HL-60 (cell line): ENCODE results near the gene CHCHD10.

Experiments
- GABPA ChIP-seq: IDR thresholded peaks from 2 replicates; pipeline ENCODE4 v1.6.1; 2012; ENCODE audit warnings: low read depth
- POLR2AphosphoS5 ChIP-seq: IDR thresholded peaks from 2 replicates; pipeline ENCODE4 v1.6.1; 2012; ENCODE audit warnings: low read depth
- TF ChIP-seq, protein P1 (sequence below): IDR thresholded peaks from one replicate; pipeline ENCODE4 v1.5.1; 2011; ENCODE audit warnings: low read length, control low read depth, inconsistent platforms; ENCODE audit not compliant: insufficient read depth
- TF ChIP-seq, protein P2 (sequence below): IDR thresholded peaks from 2 replicates; pipeline ENCODE4 v1.6.1; 2012; ENCODE audit warnings: low read depth; ENCODE audit not compliant: insufficient replicate concordance

DNA sequence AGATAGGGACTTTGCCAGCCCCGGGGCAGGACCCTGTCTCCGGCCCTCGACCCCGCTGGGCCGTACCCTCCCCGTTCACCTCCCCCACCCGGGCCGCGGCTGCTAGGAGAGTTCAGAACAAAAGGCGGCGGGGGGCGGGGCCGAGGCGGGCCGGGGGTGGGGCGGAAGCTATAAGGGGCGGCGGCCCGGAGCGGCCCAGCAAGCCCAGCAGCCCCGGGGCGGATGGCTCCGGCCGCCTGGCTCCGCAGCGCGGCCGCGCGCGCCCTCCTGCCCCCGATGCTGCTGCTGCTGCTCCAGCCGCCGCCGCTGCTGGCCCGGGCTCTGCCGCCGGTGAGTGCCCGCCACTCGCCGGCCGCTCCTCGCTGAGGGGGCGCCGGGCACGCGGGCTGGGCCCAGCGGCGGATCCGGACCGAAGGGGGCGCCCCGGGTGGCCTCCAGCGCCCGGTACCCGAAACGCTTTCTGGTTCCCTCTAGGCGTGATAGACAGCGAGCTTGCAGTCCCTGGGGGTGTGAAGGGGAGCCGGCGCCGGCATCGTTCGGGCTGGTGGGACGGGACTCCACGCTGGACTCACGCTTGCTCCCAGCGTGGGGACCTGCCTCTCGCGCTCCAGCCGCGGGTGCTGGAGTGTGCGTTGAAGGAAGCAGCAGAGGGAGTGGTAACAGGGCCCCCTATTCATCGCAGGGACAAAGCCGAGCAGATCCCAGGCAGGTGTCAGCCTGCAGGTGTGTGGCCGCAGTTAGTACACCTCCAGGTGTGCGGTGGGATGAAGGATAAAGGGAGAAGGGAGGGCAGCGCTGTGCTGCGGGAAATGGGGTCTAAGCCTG, 5.1 kb upstream of the CHCHD10 start, which contains the start of gene MMP11:
- TF ChIP-seq, protein P1, sequence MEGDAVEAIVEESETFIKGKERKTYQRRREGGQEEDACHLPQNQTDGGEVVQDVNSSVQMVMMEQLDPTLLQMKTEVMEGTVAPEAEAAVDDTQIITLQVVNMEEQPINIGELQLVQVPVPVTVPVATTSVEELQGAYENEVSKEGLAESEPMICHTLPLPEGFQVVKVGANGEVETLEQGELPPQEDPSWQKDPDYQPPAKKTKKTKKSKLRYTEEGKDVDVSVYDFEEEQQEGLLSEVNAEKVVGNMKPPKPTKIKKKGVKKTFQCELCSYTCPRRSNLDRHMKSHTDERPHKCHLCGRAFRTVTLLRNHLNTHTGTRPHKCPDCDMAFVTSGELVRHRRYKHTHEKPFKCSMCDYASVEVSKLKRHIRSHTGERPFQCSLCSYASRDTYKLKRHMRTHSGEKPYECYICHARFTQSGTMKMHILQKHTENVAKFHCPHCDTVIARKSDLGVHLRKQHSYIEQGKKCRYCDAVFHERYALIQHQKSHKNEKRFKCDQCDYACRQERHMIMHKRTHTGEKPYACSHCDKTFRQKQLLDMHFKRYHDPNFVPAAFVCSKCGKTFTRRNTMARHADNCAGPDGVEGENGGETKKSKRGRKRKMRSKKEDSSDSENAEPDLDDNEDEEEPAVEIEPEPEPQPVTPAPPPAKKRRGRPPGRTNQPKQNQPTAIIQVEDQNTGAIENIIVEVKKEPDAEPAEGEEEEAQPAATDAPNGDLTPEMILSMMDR, result no peak
- no peak for TF ChIP-seq POLR2AphosphoS5
- TF ChIP-seq GABPA, result no peak
- TF ChIP-seq, protein P2, sequence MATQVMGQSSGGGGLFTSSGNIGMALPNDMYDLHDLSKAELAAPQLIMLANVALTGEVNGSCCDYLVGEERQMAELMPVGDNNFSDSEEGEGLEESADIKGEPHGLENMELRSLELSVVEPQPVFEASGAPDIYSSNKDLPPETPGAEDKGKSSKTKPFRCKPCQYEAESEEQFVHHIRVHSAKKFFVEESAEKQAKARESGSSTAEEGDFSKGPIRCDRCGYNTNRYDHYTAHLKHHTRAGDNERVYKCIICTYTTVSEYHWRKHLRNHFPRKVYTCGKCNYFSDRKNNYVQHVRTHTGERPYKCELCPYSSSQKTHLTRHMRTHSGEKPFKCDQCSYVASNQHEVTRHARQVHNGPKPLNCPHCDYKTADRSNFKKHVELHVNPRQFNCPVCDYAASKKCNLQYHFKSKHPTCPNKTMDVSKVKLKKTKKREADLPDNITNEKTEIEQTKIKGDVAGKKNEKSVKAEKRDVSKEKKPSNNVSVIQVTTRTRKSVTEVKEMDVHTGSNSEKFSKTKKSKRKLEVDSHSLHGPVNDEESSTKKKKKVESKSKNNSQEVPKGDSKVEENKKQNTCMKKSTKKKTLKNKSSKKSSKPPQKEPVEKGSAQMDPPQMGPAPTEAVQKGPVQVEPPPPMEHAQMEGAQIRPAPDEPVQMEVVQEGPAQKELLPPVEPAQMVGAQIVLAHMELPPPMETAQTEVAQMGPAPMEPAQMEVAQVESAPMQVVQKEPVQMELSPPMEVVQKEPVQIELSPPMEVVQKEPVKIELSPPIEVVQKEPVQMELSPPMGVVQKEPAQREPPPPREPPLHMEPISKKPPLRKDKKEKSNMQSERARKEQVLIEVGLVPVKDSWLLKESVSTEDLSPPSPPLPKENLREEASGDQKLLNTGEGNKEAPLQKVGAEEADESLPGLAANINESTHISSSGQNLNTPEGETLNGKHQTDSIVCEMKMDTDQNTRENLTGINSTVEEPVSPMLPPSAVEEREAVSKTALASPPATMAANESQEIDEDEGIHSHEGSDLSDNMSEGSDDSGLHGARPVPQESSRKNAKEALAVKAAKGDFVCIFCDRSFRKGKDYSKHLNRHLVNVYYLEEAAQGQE, result no peak
